Esophagus squamous epithelium (tissue), 4 donors: Measurements from ENCODE around the gene OAF.
"Not testable (repeated sequence)": the region's sequence is repeated elsewhere in the genome, so short reads cannot be mapped to it uniquely, and the experiment has no call there.

ENCODE experiments used
- CTCF ChIP-seq, 6 experiments: fragments of 450-650 bp in 4 of 6; fragments of 200-600 bp in 2 of 6; sonication (generic) in 2 of 6; IDR thresholded peaks; one replicate each; pipeline ENCODE4 v1.5.1; 2016 to 2019; ENCODE audit warnings: antibody characterized with exemption in 6 of 6, mild to moderate bottlenecking in 4 of 6, moderate library complexity in 4 of 6
- POLR2A ChIP-seq, 4 donors: fragments of 450-650 bp; IDR thresholded peaks; one replicate each; pipeline ENCODE4 v1.6.1; 2017; ENCODE audit warnings: antibody characterized with exemption in 4 of 4, mild to moderate bottlenecking in 4 of 4, moderate library complexity in 3 of 4

- TF ChIP-seq CTCF, POLR2A (IDR thresholded peaks at IDR 0.05): not testable (repeated sequence)
Measured at GRCh38 chr11:120253377-120253776, 42.5 kb downstream of the OAF start.
